ENCODE results near the gene TMEM258.

TMEM258 gene

DNA sequence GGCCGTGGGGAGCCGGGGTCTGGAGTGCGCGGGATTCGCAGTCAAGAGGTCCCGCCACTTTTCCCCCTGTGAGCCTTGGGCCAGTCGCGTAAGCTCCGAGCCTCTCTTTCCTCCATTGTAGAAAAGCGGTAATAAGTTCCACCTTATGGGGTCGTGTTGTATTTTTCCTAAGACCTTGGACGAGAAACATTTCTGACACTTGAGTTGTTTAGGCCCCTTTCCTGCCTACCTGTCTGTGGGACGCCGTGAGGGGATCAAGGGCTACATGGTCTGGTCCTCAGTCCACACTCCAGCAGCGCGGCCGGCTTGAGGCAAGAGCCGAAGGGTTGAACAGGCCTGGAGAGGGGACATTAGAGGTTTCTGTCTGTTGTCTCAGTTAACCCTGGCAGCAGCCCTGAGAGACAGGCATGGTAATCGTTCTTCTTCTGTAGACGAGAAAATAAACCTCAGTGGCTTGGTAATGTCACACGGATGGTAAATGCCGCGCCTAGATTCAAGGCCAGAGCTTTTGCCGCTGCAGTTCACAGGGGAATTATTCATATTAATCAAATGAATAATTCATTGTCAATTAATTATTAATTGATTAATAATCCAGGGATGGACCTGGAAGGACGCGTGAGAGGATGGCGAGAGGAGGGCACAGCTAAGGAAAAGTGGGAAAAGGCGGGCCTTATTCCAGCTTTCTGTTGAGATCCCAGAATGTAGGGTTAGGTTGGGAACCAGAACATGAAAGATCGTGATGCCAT is 857 bp upstream of the TMEM258 start:
- FAIRE-seq, result no peak
- no peak for DNase-seq (ENCODE audit: insufficient read length)
- TF ChIP-seq TAF1 (IDR thresholded peaks at IDR 0.05; ENCODE audit: borderline replicate concordance, low read depth, low read length), result no peak
- TF ChIP-seq POLR2AphosphoS5 (IDR thresholded peaks at IDR 0.05; ENCODE audit: low read depth, low read length), result no peak; the same call in 1 of the 2 replicates
- TF ChIP-seq POLR2A (IDR thresholded peaks at IDR 0.05; ENCODE audit: low read depth, low read length), result no peak

DNA sequence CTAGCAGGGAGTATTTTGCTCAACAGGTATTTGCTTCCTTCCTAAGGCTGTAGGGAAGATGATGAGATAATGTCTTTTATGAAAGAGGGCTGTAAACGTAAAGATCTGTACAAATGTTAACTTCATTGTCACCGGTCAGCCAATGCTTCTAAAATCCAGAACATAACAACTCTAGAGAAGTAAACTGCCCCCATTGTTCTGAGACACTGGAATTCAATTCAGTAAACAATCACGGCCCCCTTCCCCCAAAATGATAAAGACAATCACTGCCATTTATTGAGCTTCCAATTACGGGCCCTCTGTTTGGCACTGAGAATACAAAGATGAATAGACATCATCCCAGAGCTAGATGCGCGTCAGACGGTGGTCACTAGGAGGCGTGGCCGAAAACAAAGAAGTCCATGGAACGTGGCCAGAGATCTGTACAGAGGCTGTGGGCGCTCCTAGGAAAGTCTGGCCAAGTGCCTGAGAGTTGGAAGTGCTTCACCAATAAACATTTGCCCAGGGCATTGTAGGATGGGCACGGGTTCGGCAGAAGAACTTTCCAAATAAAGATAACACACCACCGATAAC is 576 bp downstream of the TMEM258 start:
- TF ChIP-seq POLR2AphosphoS5 (IDR thresholded peaks at IDR 0.05; ENCODE audit: low read depth, low read length) (no peak; the same call in 1 of the 2 replicates), TAF1 (IDR thresholded peaks at IDR 0.05; ENCODE audit: borderline replicate concordance, low read depth, low read length) (no peak), POLR2A (IDR thresholded peaks at IDR 0.05; ENCODE audit: low read depth, low read length) (peak; percentile 77)
- FAIRE-seq, result peak; percentile 38

DNA sequence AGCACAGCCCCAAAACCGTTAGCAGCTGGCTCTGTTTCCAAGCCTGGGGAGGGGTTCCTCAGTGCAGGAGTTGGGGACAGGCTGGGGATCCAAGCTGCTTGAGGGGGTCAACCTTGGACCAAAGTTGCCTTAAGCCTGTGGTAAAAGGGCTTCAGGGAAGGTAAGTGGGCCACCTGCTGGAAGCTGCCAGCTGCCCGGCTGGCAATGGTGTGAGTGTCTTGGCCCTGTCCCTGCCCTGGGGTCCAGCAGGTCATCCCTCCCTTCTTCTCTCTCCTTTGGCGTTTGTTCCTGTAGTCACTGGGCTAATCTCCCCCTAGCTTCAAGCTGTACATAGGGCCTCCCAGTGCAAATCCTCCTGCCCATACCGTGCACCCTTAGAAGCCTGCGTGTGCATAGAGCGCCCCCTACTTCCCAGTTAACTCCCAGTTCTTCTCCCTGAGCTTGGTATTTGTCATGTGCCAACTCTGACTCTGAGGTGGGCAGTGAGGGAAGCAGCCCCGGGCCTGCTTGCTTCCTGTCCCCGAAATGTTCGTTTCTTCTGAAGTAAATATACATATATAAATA is 4.4 kb downstream of the TMEM258 start:
- TF ChIP-seq TAF1 (IDR thresholded peaks at IDR 0.05; ENCODE audit: borderline replicate concordance, low read depth, low read length) (no peak), POLR2AphosphoS5 (IDR thresholded peaks at IDR 0.05; ENCODE audit: low read depth, low read length) (no peak), POLR2A (IDR thresholded peaks at IDR 0.05; ENCODE audit: low read depth, low read length) (no peak)
- FAIRE-seq (no peak), DNase-seq (ENCODE audit: insufficient read length) (no peak)

More for the DNA sequence above, 576 bp downstream of the TMEM258 start:
- DNase-seq (ENCODE audit: insufficient read length), result no peak

- FAIRE-seq (peak; percentile 46), DNase-seq (ENCODE audit: insufficient read length) (no peak)
- 0 out of 2 replicates have a peak, but pooled peaks have one; percentile 19 for TF ChIP-seq POLR2A (IDR thresholded peaks at IDR 0.05; ENCODE audit: low read depth, low read length)
- TF ChIP-seq POLR2AphosphoS5 (IDR thresholded peaks at IDR 0.05; ENCODE audit: low read depth, low read length), result no peak
- TF ChIP-seq TAF1 (IDR thresholded peaks at IDR 0.05; ENCODE audit: borderline replicate concordance, low read depth, low read length), result no peak
Measured at GRCh38 chr11:61785837-61786402, 6.5 kb downstream of the TMEM258 start.

DNA sequence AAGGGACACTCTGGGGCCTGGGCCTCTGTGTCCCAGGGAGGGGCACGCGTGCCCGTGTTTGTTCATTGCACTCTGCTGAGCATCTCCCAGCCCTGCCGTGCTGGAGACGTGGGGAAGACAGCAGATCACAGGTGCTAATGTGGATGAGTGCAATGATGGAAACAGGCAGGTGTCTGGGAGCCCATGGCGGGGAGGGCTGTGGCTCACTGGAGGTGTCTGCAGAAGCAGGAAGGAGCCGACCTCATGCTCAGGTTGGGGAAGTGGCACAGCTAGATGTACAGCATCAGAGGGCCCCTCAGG is 7.9 kb downstream of the TMEM258 start:
- no peak for FAIRE-seq
- no peak for DNase-seq (ENCODE audit: insufficient read length)
- TF ChIP-seq TAF1 (IDR thresholded peaks at IDR 0.05; ENCODE audit: borderline replicate concordance, low read depth, low read length) (no peak), POLR2A (IDR thresholded peaks at IDR 0.05; ENCODE audit: low read depth, low read length) (no peak), POLR2AphosphoS5 (IDR thresholded peaks at IDR 0.05; ENCODE audit: low read depth, low read length) (no peak)

- no peak for FAIRE-seq
- TF ChIP-seq TAF1 (IDR thresholded peaks at IDR 0.05; ENCODE audit: borderline replicate concordance, low read depth, low read length), result no peak
- TF ChIP-seq POLR2AphosphoS5 (IDR thresholded peaks at IDR 0.05; ENCODE audit: low read depth, low read length), result no peak
- no peak; the same call in 1 of the 2 replicates for TF ChIP-seq POLR2A (IDR thresholded peaks at IDR 0.05; ENCODE audit: low read depth, low read length)
- DNase-seq (ENCODE audit: insufficient read length), result no peak
Measured at GRCh38 chr11:61783717-61784505, 8.5 kb downstream of the TMEM258 start.

DNA sequence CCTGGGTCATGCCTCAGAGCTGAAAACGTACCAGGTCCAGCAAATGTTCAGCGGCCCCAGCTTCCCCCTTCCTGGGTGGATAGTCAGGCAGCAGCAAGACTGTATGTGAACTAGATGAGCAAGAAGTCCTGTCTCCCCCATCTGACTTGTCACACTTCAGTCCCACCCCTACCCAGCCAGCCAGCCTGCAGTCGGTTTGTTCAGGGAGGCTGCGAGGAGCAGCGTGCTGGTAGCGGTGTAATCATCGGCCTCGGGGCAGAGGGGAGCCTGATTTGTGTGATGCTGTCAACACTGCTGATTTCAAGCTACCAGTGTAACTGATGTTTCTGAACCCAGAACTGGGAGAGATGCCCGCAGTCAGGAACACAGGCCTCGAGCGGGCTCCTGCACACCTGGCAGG is 9.6 kb downstream of the TMEM258 start:
- no peak for DNase-seq (ENCODE audit: insufficient read length)
- TF ChIP-seq POLR2AphosphoS5 (IDR thresholded peaks at IDR 0.05; ENCODE audit: low read depth, low read length) (no peak), POLR2A (IDR thresholded peaks at IDR 0.05; ENCODE audit: low read depth, low read length) (no peak), TAF1 (IDR thresholded peaks at IDR 0.05; ENCODE audit: borderline replicate concordance, low read depth, low read length) (no peak)
- FAIRE-seq, result no peak

GRCh38 chr11:61782299-61782698 is 10.1 kb downstream of the TMEM258 start:
- FAIRE-seq, result no peak
- TF ChIP-seq TAF1 (IDR thresholded peaks at IDR 0.05; ENCODE audit: borderline replicate concordance, low read depth, low read length) (no peak), POLR2AphosphoS5 (IDR thresholded peaks at IDR 0.05; ENCODE audit: low read depth, low read length) (no peak), POLR2A (IDR thresholded peaks at IDR 0.05; ENCODE audit: low read depth, low read length) (no peak)
- no peak for DNase-seq (ENCODE audit: insufficient read length)

GRCh38 chr11:61781585-61781984 is 10.8 kb downstream of the TMEM258 start:
- no peak for DNase-seq (ENCODE audit: insufficient read length)
- FAIRE-seq, result no peak
- TF ChIP-seq TAF1 (IDR thresholded peaks at IDR 0.05; ENCODE audit: borderline replicate concordance, low read depth, low read length), result no peak

GRCh38 chr11:61780581-61781162 is 11.7 kb downstream of the TMEM258 start:
- DNase-seq (ENCODE audit: insufficient read length) (no peak), FAIRE-seq (no peak)
- no peak for TF ChIP-seq POLR2A (IDR thresholded peaks at IDR 0.05; ENCODE audit: low read depth, low read length)
- no peak for TF ChIP-seq POLR2AphosphoS5 (IDR thresholded peaks at IDR 0.05; ENCODE audit: low read depth, low read length)
- no peak for TF ChIP-seq TAF1 (IDR thresholded peaks at IDR 0.05; ENCODE audit: borderline replicate concordance, low read depth, low read length)
